Embryonic facial prominence (tissue), 1 donor: ENCODE measurements around the gene MYLK4.

Experiments
- DNase-seq: peaks from one replicate; pipeline ENCODE4 v3.0.0-alpha.2; 2016; ENCODE audit errors: extremely low spot score

Gene MYLK4

GRCh38 chr6:2734488-2735166, 16.1 kb downstream of the MYLK4 start:
- DNase-seq = no peak

- no peak for DNase-seq
Observed at GRCh38 chr6:2733736-2734480, 16.8 kb downstream of the MYLK4 start.

- DNase-seq = no peak
Observed at GRCh38 chr6:2733324-2733723, 17.4 kb downstream of the MYLK4 start.

GRCh38 chr6:2732503-2733089, 18.1 kb downstream of the MYLK4 start:
- no peak for DNase-seq

GRCh38 chr6:2731281-2731909, 19.3 kb downstream of the MYLK4 start:
- DNase-seq = no peak

- no peak for DNase-seq
Observed at GRCh38 chr6:2730353-2731107, 20.2 kb downstream of the MYLK4 start.

GRCh38 chr6:2729921-2730320, 20.8 kb downstream of the MYLK4 start:
- no peak for DNase-seq

- no peak for DNase-seq
Observed at GRCh38 chr6:2725999-2726567, 24.6 kb downstream of the MYLK4 start.

GRCh38 chr6:2725364-2725988, 25.2 kb downstream of the MYLK4 start:
- no peak for DNase-seq

- no peak for DNase-seq
Observed at GRCh38 chr6:2721219-2721618, 29.5 kb downstream of the MYLK4 start.

- DNase-seq = no peak
Observed at GRCh38 chr6:2719093-2719455, 31.6 kb downstream of the MYLK4 start.

GRCh38 chr6:2718334-2719092, 32.2 kb downstream of the MYLK4 start:
- no peak for DNase-seq

GRCh38 chr6:2716936-2717700, 33.6 kb downstream of the MYLK4 start:
- no peak for DNase-seq

GRCh38 chr6:2715737-2716136, 35.0 kb downstream of the MYLK4 start:
- DNase-seq = no peak

- no peak for DNase-seq
Observed at GRCh38 chr6:2714111-2714895, 36.4 kb downstream of the MYLK4 start.

- DNase-seq = no peak
Observed at GRCh38 chr6:2713473-2714110, 37.1 kb downstream of the MYLK4 start.

GRCh38 chr6:2712102-2712501, 38.6 kb downstream of the MYLK4 start:
- DNase-seq = no peak

GRCh38 chr6:2710412-2710811, 40.3 kb downstream of the MYLK4 start:
- DNase-seq = no peak
